HCT116 (cell line): Measurements from ENCODE around the gene FAM163B.

Experiments
- ATF3 ChIP-seq: IDR thresholded peaks from 2 replicates; pipeline ENCODE4 v1.6.1; 2012
- CEBPB ChIP-seq: IDR thresholded peaks from 2 replicates; pipeline ENCODE4 v1.6.1; 2012; ENCODE audit warnings: low read depth
- CTCF ChIP-seq, 3 experiments: fragments of 200-600 bp in 1 of 3; sonication (generic) in 1 of 3; IDR thresholded peaks in 2 of 3; conservative IDR thresholded peaks in 1 of 3; 2 replicates each; pipeline ENCODE4 v1.5.1; 2012 to 2017; ENCODE audit warnings: low read depth in 2 of 3, low read length in 2 of 3, antibody characterized with exemption in 1 of 3, borderline replicate concordance in 1 of 3, control low read depth in 1 of 3, mild to moderate bottlenecking in 1 of 3, mixed read lengths in 1 of 3, mixed run types in 1 of 3, moderate library complexity in 1 of 3; ENCODE audit not compliant: insufficient read depth in 1 of 3
- ELF1 ChIP-seq: IDR thresholded peaks from 2 replicates; pipeline ENCODE4 v1.6.1; 2012; ENCODE audit warnings: low read depth, borderline replicate concordance
- EZH2 ChIP-seq: fragments of 200-600 bp; sonication (generic); IDR thresholded peaks from 2 replicates; pipeline ENCODE4 v1.6.1; 2017; ENCODE audit warnings: antibody characterized with exemption, mixed run types
- JUND ChIP-seq: IDR thresholded peaks from 2 replicates; pipeline ENCODE4 v1.6.1; 2012
- MAX ChIP-seq: IDR thresholded peaks from 2 replicates; pipeline ENCODE4 v1.6.1; 2012
- POLR2A ChIP-seq: IDR thresholded peaks from 2 replicates; pipeline ENCODE4 v1.7.0; 2011; ENCODE audit warnings: borderline replicate concordance; ENCODE audit not compliant: insufficient read depth, insufficient read length; ENCODE audit errors: extremely low read depth
- POLR2AphosphoS5 ChIP-seq: IDR thresholded peaks from 2 replicates; pipeline ENCODE4 v1.6.1; 2011; ENCODE audit warnings: mild to moderate bottlenecking, low read depth, low read length, moderate library complexity
- RAD21 ChIP-seq: IDR thresholded peaks from 2 replicates; pipeline ENCODE4 v1.6.1; 2012; ENCODE audit warnings: low read depth, mild to moderate bottlenecking
- ZBTB33 ChIP-seq: IDR thresholded peaks from 2 replicates; pipeline ENCODE4 v1.6.1; 2011; ENCODE audit warnings: mild to moderate bottlenecking, low read length, moderate library complexity; ENCODE audit not compliant: insufficient replicate concordance; ENCODE audit errors: extremely low read depth
- ZFX ChIP-seq: fragments of 450-650 bp; IDR thresholded peaks from 2 replicates; pipeline ENCODE4 v1.6.1; 2017
- ZNF274 ChIP-seq: fragments of 200-500 bp; sonication (Bioruptor generic); IDR thresholded peaks from 2 replicates; pipeline ENCODE4 v1.6.1; 2014; ENCODE audit warnings: mild to moderate bottlenecking, low read depth, low read length, inconsistent platforms

GRCh38 chr9:133592731-133593409 is 16.3 kb downstream of the FAM163B start:
- no peak for TF ChIP-seq POLR2A
- no peak for TF ChIP-seq ZNF274
- peak in 1 of 3 experiments; percentile 28; a peak in 1 of 6 replicates for TF ChIP-seq CTCF (IDR thresholded peaks at IDR 0.05 in 2 of 3, conservative IDR thresholded peaks at IDR 0.05 in 1 of 3; ENCODE audit: borderline replicate concordance in 1 of 3, insufficient read depth in 1 of 3, low read depth in 2 of 3, low read length in 2 of 3)
- TF ChIP-seq ELF1 = no peak
- TF ChIP-seq EZH2 = no peak
- 0 out of 2 replicates have a peak, but pooled peaks have one; percentile 11 for TF ChIP-seq RAD21
- no peak for TF ChIP-seq POLR2AphosphoS5
- TF ChIP-seq ZFX = no peak
- TF ChIP-seq ZBTB33 = no peak
- TF ChIP-seq CEBPB = no peak
- TF ChIP-seq MAX = no peak
- no peak for TF ChIP-seq ATF3
- TF ChIP-seq JUND = no peak
